K562 (cell line): ENCODE data around the gene TMEM86B. TPM values are rescaled to one million over a fixed set of nuclear protein-coding genes. Genes with fewer than 3 reads are reported as not detected.

Experiments used
- BRCA1 ChIP-seq, 2 experiments: fragments of 450-650 bp in 1 of 2; sonication (generic) in 1 of 2; formaldehyde crosslinking in 1 of 2; IDR thresholded peaks; 2 replicates each; pipeline versions ENCODE4 v1.5.0 to v1.6.1; 2017 to 2020; ENCODE audit warnings: mild to moderate bottlenecking in 1 of 2, missing genetic modification reagents in 1 of 2
- BRF1 ChIP-seq: IDR thresholded peaks from 3 replicates; pipeline ENCODE4 v1.6.1; 2011; ENCODE audit warnings: borderline replicate concordance, mild to moderate bottlenecking; ENCODE audit not compliant: insufficient read length; ENCODE audit errors: extremely low read depth
- C11orf30 ChIP-seq: fragments of 450-650 bp; IDR thresholded peaks from 2 replicates; pipeline ENCODE4 v1.6.1; 2016; ENCODE audit warnings: low read depth, mild to moderate bottlenecking
- HDAC3 ChIP-seq: fragments of 450-650 bp; IDR thresholded peaks from 2 replicates; pipeline ENCODE4 v1.6.1; 2018; ENCODE audit warnings: borderline replicate concordance, mild to moderate bottlenecking, moderate library complexity; ENCODE audit not compliant: partially characterized antibody
- KAT8 ChIP-seq: fragments of 450-650 bp; IDR thresholded peaks from 2 replicates; pipeline ENCODE4 v1.6.1; 2016; ENCODE audit warnings: low read depth, mild to moderate bottlenecking
- MEF2A ChIP-seq: IDR thresholded peaks from 2 replicates; pipeline ENCODE4 v1.6.1; 2011; ENCODE audit warnings: low read depth, mild to moderate bottlenecking, low read length, moderate library complexity; ENCODE audit not compliant: control insufficient read depth
- RAD21 ChIP-seq, 2 experiments: fragments of 250-450 bp in 1 of 2; fragments of 450-650 bp in 1 of 2; sonication (Bioruptor Pico) in 1 of 2; formaldehyde crosslinking in 1 of 2; IDR thresholded peaks in 1 of 2; conservative IDR thresholded peaks in 1 of 2; 2 replicates each; pipeline versions ENCODE4 v1.4.0 to v1.8.0; 2020 to 2022; ENCODE audit warnings: mild to moderate bottlenecking in 2 of 2, moderate library complexity in 1 of 2
- SMARCA5 ChIP-seq: fragments of 450-650 bp; IDR thresholded peaks from 2 replicates; pipeline ENCODE4 v1.6.1; 2016
- TBP ChIP-seq: optimal IDR thresholded peaks from 2 replicates; pipeline ENCODE3; 2011; ENCODE audit warnings: low read depth, low read length, improper control_type of control experiment
- TEAD2 ChIP-seq: fragments of 450-650 bp; IDR thresholded peaks from 2 replicates; pipeline ENCODE4 v1.6.1; 2016; ENCODE audit warnings: missing genetic modification characterization, control low read depth, missing compliant biosample characterization
- ZFP30 ChIP-seq: fragments of 250-450 bp; sonication (Bioruptor Pico); IDR thresholded peaks from 2 replicates; pipeline ENCODE4 v1.8.0; 2022; ENCODE audit warnings: moderate library complexity, mild to moderate bottlenecking, inconsistent platforms, borderline replicate concordance
- ZNF12 ChIP-seq: sonication (generic); formaldehyde crosslinking; IDR thresholded peaks from 2 replicates; pipeline ENCODE4 v1.4.0; 2020; ENCODE audit warnings: mild to moderate bottlenecking, missing genetic modification reagents
- polyA plus RNA-seq, 8 experiments: library from polyadenylated mRNA; depleted of rRNA in 4 of 8; stranded (reverse) in 5 of 8; unstranded in 3 of 8; fragments of >200 nt; fragmentation: Nextera tagmentation in 2 of 8; fragmentation: Illumina TruSeq in 1 of 8; extraction: Ambion mirVana in 2 of 8; extraction: Trizol in 1 of 8; gene quantifications; 2 replicates each; pipeline versions ENCODE4 v1.2.1 to v1.2.3, GENCODE V29; 2011 to 2014; ENCODE audit warnings: inconsistent platforms in 1 of 8, missing spikeins in 1 of 8
- total RNA-seq, 7 experiments: library from RNA; depleted of rRNA in 6 of 7; stranded (reverse); fragments of >200 nt in 6 of 7; fragmentation: Illumina TruSeq in 2 of 7; extraction: Trizol in 2 of 7; gene quantifications; 2 replicates each; pipeline versions ENCODE4 v1.2.1 to v1.2.3, GENCODE V29; 2011 to 2021; ENCODE audit warnings: low replicate concordance in 1 of 7
- TF ChIP-seq, protein P1 (sequence below), 2 experiments: fragments of 150-350 bp in 1 of 2; IDR thresholded peaks; 2 replicates each; pipeline ENCODE4 v1.6.1; 2012 to 2016; ENCODE audit warnings: low read depth in 2 of 2, low read length in 2 of 2, mild to moderate bottlenecking in 1 of 2, moderate library complexity in 1 of 2
- TF ChIP-seq, protein P2 (sequence below), 2 experiments: fragments of 200-800 bp in 1 of 2; sonication (Bioruptor generic) in 1 of 2; sonication (generic) in 1 of 2; formaldehyde crosslinking in 1 of 2; IDR thresholded peaks in 1 of 2; conservative IDR thresholded peaks in 1 of 2; 2 replicates each; pipeline versions ENCODE4 v1.5.0 to v1.6.1; 2016 to 2020; ENCODE audit warnings: missing compliant biosample characterization in 1 of 2, missing genetic modification characterization in 1 of 2, missing genetic modification reagents in 1 of 2
- TF ChIP-seq, protein P3 (sequence below): fragments of 250-450 bp; sonication (Bioruptor Pico); IDR thresholded peaks from 2 replicates; pipeline ENCODE4 v1.8.0; 2022; ENCODE audit warnings: moderate library complexity, mild to moderate bottlenecking, inconsistent platforms
- TF ChIP-seq, protein P4 (sequence below): fragments of 450-650 bp; IDR thresholded peaks from 2 replicates; pipeline ENCODE4 v1.6.1; 2014; ENCODE audit warnings: low read depth, mild to moderate bottlenecking, moderate library complexity, borderline replicate concordance

TMEM86B gene
- total and polyA plus RNA-seq, 9 of the 15 experiments (the other 6 are each of a cell fraction or from before 2014, with no cell fraction given): 0.28 to 7.9 (median 2.1) TPM

DNA sequence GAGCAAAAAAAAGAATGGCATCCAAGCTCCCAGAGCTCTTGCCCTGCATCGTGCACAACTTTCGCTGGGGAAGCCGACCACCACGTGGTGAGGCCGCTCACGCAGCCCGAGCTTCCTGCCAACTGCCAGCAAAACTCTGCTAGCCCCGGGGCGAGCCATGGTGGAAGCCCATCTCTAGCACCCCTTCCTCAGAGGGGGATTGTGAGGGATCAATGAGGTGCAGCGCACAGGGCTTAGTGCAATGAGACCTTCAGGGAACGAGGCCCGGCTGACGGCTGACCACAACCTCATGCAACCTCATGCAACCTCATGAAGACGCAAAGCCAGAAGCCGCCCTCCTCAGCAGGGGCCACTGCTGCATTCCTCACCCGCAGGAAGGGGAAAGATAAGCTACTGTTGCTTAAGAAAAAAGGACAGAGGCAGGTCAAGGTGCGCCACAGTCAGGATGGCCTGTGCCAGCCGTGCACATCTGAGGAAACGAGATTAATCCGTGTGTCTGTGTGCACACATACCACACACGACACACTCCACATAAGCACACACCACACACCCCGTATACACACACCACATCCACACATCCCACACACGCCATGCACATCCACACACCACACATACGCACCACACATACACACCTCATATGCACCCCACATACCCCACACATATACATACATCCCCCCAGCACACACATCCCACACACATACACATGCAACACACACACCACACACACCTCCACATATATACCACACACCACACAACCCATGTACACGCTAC lies 41.8 kb upstream of the TMEM86B start (continued):
- TF ChIP-seq ZFP30 (CRISPR knock-in tag): no peak
- TF ChIP-seq, protein P1, sequence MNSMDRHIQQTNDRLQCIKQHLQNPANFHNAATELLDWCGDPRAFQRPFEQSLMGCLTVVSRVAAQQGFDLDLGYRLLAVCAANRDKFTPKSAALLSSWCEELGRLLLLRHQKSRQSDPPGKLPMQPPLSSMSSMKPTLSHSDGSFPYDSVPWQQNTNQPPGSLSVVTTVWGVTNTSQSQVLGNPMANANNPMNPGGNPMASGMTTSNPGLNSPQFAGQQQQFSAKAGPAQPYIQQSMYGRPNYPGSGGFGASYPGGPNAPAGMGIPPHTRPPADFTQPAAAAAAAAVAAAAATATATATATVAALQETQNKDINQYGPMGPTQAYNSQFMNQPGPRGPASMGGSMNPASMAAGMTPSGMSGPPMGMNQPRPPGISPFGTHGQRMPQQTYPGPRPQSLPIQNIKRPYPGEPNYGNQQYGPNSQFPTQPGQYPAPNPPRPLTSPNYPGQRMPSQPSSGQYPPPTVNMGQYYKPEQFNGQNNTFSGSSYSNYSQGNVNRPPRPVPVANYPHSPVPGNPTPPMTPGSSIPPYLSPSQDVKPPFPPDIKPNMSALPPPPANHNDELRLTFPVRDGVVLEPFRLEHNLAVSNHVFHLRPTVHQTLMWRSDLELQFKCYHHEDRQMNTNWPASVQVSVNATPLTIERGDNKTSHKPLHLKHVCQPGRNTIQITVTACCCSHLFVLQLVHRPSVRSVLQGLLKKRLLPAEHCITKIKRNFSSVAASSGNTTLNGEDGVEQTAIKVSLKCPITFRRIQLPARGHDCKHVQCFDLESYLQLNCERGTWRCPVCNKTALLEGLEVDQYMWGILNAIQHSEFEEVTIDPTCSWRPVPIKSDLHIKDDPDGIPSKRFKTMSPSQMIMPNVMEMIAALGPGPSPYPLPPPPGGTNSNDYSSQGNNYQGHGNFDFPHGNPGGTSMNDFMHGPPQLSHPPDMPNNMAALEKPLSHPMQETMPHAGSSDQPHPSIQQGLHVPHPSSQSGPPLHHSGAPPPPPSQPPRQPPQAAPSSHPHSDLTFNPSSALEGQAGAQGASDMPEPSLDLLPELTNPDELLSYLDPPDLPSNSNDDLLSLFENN (IDR thresholded peaks at IDR 0.05; ENCODE audit: low read depth in 2 of 2, low read length in 2 of 2): no peak
- peak in 1 of 2 experiments; percentile 53; a peak in 2 of 4 replicates for TF ChIP-seq RAD21 (CRISPR knock-in tag; conservative IDR thresholded peaks at IDR 0.05 in 1 of 2, IDR thresholded peaks at IDR 0.05 in 1 of 2)
- no peak for TF ChIP-seq MEF2A
- TF ChIP-seq, protein P2, sequence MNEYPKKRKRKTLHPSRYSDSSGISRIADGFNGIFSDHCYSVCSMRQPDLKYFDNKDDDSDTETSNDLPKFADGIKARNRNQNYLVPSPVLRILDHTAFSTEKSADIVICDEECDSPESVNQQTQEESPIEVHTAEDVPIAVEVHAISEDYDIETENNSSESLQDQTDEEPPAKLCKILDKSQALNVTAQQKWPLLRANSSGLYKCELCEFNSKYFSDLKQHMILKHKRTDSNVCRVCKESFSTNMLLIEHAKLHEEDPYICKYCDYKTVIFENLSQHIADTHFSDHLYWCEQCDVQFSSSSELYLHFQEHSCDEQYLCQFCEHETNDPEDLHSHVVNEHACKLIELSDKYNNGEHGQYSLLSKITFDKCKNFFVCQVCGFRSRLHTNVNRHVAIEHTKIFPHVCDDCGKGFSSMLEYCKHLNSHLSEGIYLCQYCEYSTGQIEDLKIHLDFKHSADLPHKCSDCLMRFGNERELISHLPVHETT (CRISPR knock-in tag; conservative IDR thresholded peaks at IDR 0.05 in 1 of 2, IDR thresholded peaks at IDR 0.05 in 1 of 2): no peak
- no peak for TF ChIP-seq KAT8
- TF ChIP-seq ZNF12 (CRISPR knock-in tag): no peak
- TF ChIP-seq C11orf30: no peak
- TF ChIP-seq BRCA1 (IDR thresholded peaks at IDR 0.05): no peak
- no peak for TF ChIP-seq BRCA1 (CRISPR knock-in tag; IDR thresholded peaks at IDR 0.05)
- TF ChIP-seq SMARCA5: peak; percentile 83
- no peak for TF ChIP-seq BRF1
- TF ChIP-seq HDAC3: no peak
- TF ChIP-seq, protein P3, sequence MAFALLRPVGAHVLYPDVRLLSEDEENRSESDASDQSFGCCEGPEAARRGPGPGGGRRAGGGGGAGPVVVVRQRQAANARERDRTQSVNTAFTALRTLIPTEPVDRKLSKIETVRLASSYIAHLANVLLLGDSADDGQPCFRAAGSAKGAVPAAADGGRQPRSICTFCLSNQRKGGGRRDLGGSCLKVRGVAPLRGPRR (CRISPR knock-in tag): no peak
- peak; percentile 62; the same call in 1 of the 2 replicates for TF ChIP-seq TEAD2 (tag)
- TF ChIP-seq, protein P4, sequence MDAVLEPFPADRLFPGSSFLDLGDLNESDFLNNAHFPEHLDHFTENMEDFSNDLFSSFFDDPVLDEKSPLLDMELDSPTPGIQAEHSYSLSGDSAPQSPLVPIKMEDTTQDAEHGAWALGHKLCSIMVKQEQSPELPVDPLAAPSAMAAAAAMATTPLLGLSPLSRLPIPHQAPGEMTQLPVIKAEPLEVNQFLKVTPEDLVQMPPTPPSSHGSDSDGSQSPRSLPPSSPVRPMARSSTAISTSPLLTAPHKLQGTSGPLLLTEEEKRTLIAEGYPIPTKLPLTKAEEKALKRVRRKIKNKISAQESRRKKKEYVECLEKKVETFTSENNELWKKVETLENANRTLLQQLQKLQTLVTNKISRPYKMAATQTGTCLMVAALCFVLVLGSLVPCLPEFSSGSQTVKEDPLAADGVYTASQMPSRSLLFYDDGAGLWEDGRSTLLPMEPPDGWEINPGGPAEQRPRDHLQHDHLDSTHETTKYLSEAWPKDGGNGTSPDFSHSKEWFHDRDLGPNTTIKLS: no peak
- no peak for TF ChIP-seq TBP
